DMS53 (cell line): ENCODE data around the gene MSL2.
A peak's percentile ranks its signal among the peaks of the same experiment; 100 is the strongest.
"Not testable (repeated sequence)": the region's sequence is repeated elsewhere in the genome, so short reads cannot be mapped to it uniquely, and the experiment has no call there.

Source experiments
- DNase-seq: peaks from one replicate; lab custom pipeline; 2025; lab: John Stamatoyannopoulos, UW

MSL2 gene, protein sequence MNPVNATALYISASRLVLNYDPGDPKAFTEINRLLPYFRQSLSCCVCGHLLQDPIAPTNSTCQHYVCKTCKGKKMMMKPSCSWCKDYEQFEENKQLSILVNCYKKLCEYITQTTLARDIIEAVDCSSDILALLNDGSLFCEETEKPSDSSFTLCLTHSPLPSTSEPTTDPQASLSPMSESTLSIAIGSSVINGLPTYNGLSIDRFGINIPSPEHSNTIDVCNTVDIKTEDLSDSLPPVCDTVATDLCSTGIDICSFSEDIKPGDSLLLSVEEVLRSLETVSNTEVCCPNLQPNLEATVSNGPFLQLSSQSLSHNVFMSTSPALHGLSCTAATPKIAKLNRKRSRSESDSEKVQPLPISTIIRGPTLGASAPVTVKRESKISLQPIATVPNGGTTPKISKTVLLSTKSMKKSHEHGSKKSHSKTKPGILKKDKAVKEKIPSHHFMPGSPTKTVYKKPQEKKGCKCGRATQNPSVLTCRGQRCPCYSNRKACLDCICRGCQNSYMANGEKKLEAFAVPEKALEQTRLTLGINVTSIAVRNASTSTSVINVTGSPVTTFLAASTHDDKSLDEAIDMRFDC

DNA sequence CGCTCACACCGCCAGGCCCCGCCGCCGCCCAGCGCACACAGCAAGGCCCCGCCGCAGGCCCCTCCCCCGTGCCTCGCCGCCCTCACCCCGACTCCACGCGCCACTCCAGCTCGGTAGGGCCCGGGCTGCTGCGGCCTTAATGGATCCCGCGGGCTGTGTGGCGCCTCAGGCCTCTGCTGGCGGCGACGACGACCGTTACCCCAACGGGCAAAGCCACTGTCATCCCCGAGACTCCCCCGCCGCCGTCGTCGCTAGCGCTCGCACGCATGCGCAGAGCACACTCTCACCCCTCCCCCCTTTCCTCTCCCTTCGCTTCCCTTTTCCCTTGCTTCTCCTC lies at the start of gene MSL2:
TSS of gene MSL2 (minus strand) at position 272 of the 337 bp plus-strand sequence. CDS start 1,222 bp downstream, outside the sequence.
- peak; percentile 87 for DNase-seq

- no peak for DNase-seq
These were observed 49.6 kb upstream of the MSL2 start for GRCh38 chr3:136245691-136246090.

DNA sequence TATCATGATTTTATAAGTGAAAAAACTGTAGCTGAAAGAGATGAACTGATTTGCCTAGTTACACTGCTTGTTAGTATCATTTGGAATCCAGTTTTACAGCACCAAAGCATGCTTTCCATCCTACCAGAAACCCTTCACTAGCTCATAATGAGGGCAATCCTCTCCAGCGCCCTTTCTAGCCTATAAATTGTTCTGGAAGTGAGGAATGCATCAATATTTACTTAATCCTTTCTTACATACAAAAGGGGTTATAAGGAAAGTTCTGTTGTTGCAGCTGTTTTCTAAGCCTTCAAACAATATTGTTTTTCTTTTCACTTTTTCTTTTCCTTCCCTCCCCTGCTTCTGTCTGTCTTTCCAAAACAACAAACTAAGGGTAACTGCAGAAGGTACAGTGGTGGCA lies 43.0 kb upstream of the MSL2 start:
- DNase-seq, result no peak

- no peak for DNase-seq
These were observed 42.0 kb upstream of the MSL2 start for GRCh38 chr3:136237961-136238649.

DNA sequence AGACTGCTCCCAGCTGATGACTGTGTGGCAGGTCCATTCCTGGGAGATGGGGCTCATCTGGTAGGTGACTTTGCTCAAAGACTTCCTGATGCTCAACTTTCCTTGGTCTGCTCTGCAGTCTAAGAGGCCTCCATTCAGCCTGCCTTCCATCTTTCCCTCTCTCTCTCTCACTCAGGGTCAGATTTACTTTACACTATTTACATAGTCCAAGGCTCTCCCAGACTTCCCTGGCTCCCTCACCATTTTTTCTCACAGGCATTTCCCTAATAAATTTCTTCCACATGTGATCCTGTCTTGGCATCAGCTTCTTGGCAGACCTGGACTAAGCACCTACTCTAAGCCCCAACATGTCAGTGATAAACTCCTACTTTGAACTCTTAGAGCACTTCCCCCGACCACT lies 41.0 kb upstream of the MSL2 start:
- no peak for DNase-seq

DNA sequence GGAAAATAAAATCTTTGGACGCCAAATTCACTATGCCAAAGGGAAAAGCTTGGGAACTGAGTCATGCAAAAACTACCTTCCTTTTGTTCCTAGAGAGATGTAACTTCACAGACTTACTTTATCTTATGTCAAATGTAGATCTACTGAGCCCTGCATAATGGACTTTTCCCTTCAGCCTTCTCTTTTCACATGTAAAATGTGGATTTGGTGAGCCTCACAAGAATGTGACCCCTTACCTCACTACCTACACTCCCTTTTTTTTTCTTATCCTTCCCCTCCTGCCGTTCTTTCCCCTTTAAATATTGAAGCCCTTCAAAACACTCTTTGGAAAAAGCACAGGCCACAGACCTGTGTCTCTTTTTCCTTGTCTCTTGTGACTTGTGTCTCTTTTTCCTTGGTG lies 40.0 kb upstream of the MSL2 start:
- DNase-seq, result no peak

- no peak for DNase-seq
These were observed 39.4 kb upstream of the MSL2 start for GRCh38 chr3:136235545-136235944.

DNA sequence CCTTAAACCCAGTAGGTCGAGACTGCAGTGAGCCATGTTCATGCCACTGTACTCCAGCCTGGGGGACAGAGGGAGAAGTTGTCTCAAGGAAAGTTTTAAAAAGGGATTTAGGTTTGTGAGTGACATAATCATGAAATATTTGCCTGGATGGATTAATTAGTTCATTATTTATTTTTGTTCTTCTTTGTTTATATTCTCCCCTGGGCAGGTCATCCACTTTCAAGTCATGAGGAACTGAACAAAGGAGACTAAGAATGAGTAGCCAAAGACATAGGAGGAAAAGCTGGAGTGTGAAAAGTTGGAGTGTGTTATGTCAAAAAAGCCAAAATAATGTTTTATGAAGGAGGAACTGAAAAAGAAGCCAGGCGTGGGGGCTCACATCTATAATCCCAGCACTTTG lies 36.3 kb upstream of the MSL2 start:
- DNase-seq, result no peak

GRCh38 chr3:136222746-136223145 lies 26.6 kb upstream of the MSL2 start:
- not testable (repeated sequence) for DNase-seq

GRCh38 chr3:136211547-136211946 lies 15.4 kb upstream of the MSL2 start:
- no peak for DNase-seq

GRCh38 chr3:136209921-136210320 lies 13.8 kb upstream of the MSL2 start:
- no peak for DNase-seq

GRCh38 chr3:136207489-136208115 lies 11.5 kb upstream of the MSL2 start:
- no peak for DNase-seq

DNA sequence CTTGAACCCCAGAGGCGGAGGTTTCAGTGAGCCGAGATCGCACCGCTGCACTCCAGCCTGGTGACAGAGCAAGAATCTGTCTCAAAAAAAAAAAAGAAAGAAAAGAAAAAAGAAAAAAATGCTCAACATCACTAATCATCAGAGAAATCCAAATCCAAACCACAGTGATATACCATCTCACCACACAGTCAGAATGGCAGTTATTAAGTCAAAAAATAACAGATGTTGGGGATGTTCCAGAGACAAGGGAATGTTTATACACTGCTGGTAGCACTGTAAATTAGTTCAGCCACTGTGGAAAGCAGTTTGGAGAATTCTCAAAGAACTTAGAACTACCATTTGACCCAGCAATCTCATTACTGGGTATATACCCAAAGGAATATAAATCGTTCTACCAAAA lies 3.1 kb upstream of the MSL2 start:
- DNase-seq, result not testable (repeated sequence)

- DNase-seq, result peak; percentile 44
These were observed 2.4 kb upstream of the MSL2 start for GRCh38 chr3:136198462-136199078.

DNA sequence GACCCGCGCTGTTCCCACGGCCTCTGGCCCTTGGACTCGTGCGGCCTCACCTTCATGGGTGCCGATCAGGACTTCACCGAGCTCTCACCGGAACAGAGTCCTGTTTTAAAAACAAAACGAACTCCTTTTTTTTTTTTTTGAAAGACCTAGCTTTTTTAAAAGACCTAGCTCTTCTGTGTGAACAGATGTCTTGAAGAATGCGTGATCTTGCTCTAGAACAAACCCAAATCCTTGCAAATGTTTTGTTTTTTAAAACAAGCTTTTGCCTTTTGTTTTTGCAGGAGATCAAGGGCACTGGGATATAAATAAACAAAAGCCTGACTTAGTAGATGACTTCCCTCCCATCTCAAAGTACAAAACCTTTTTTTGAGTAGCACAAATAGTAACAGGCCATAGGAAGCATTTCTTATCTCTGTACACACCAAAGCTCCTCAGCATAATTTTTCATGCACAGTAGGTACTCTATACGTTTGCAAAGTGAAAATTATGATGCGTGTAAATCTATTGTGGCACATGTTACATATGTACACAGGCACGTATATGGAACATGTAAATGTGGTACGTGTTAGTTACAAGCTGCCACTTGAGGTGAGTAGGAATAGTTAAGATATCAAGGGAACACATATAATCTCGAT lies 1.1 kb upstream of the MSL2 start:
- DNase-seq, result peak; percentile 43

- DNase-seq, result peak; percentile 98
These were observed 445 bp upstream of the MSL2 start for GRCh38 chr3:136196401-136197158.

DNA sequence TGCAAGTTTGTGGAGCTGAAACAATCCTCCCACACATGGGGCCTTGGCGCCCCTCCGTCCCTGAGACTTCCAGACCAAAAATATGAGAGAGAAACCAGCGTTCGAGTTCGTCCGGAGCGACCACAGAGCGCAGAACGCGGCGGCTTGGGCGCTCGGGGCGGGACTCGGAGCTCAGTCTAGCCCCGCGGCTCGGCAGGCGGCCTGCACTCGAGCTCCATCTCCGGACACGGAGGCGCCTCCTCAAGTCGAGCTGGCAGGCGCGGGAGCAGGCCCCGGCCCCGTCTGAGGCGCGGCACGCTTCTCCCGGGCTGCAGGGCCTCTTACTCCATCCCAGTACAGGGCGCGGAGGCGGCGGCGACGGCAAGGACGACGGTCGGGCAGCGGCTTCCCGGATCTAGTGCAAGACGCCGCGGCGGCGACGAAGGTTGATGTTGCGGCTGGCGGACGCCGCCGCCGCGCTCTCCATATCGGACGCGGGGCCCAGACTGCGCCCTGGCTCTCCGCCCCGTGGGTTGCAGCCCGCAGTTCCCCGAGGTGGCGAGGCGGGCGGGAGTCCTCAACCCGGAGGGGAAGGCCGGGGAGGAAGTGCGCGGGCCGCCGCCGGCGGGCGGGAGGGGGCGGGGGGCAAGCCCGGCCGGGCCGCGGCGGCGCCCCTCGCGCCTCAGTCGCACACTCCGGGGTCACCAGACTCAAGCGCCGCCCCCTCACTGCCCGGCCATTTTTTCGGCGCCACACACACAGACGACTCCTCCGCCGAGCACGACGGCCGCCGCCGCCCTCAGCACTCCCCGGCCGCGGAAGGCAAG lies 674 bp downstream of the MSL2 start:
- peak; percentile 80 for DNase-seq

DNA sequence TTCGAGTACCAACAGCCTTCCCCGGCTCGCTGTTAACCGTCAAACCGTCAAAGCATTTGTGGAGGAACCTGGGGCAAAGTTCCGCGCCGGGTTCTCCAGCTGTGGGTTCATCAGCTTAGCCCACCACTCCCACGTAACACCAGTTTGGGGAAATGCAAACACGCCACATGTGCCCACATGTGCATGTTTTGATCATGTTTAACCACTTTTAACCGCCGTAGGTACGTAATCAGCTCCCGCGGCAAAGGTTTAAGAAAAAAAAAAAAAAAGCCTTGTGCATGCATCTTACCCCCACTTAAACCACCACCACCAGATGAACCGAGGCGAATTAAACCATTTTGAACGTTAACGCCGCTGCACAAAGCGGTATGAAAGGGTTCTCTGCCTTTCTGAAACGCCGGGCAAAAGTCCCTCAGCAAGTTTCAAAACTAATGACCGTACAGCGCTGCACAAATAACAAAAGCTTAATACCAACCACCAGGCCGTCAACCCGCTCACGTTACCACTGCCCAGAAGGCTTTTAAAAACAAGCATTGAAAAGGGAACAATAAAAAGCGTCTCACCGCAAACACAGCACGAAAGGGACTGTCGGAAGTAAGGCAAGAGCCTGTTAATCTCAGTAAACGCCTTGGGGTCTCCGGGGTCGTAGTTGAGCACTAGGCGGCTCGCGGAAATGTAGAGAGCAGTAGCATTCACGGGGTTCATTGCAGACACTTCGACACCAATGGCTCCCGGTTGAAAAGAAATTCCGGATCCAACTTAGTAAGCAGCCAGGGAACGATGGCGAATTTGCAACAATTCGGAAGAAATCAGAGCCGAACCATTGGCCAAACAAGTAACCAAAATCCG lies 1.5 kb downstream of the MSL2 start:
- DNase-seq, result peak; percentile 53
